ENCODE measurements around the gene FBXL17. TPM values are rescaled to one million over a fixed set of nuclear protein-coding genes. Genes with fewer than 3 reads are reported as not detected.

The FBXL17 gene
- total RNA-seq, 2 experiments from 2014 or later, result 3.1 to 6.6 TPM

DNA sequence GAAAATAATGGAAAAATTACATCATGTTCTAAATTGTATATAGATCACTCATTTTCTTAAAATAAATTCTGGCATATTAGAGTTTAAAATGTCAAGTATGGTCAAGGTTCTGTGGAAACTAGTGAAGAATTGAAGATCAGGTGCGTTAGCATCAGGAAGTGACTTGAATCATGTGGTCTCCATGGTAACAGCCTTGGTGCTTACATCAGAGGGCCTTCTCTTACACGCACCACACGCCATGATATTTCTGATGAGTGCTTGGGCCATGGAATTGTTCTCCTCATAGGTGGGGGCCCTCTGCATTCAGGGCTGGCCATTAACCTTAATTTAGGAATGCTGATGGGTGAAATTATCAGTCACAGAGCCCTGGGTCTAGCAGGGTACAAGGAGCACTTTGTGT lies 423.0 kb downstream of the FBXL17 start:
- DNase-seq (no peak), ATAC-seq (peak; percentile 63)
- Mint-ChIP-seq H3K4me1 (peaks cover 31% of the 10 kb centered on the region), H3K36me3 (ENCODE audit: low read depth) (no peaks in the 10 kb centered on the region), H3K27ac (peak overlapping the region; percentile 73), H3K4me3 (no peak overlapping the region), H3K27me3 (no peaks in the 10 kb centered on the region), H3K9me3 (ENCODE audit: low read depth) (no peaks in the 10 kb centered on the region)
- ChIA-PET POLR2A (no interaction called here), CTCF (interaction anchor here (1.3 kb wide), 1 partner anchor 12 kb away, joined by 3 read pairs; no protein-coding TSS in a partner anchor)
- intact Hi-C loops (cut with DNase I, micrococcal nuclease), result no loop called here

- POLR2A ChIA-PET, result no interaction called here
- Mint-ChIP-seq H3K27me3 (no peaks in the 10 kb centered on the region), H3K27ac (peak overlapping the region; percentile 37), H3K36me3 (ENCODE audit: low read depth) (peaks cover under 1% of the 10 kb centered on the region), H3K4me1 (peaks cover 33% of the 10 kb centered on the region), H3K4me3 (no peak overlapping the region), H3K9me3 (ENCODE audit: low read depth) (no peaks in the 10 kb centered on the region)
- no peak for ATAC-seq
- CTCF ChIA-PET, result interaction anchor here (0.6 to 1.3 kb wide), 2 partner anchors 12 to 456 kb away, joined by 3 read pairs; no protein-coding TSS in a partner anchor
- no peak for DNase-seq
- intact Hi-C loops (cut with DNase I, micrococcal nuclease), result no loop called here
Measured at GRCh38 chr5:107958432-107958831, 423.5 kb downstream of the FBXL17 start.

GRCh38 chr5:107957051-107957450 lies 424.8 kb downstream of the FBXL17 start:
- no peak for ATAC-seq
- intact Hi-C loops (cut with DNase I, micrococcal nuclease), result no loop called here
- peaks cover 34% of the 10 kb centered on the region for H3K4me1 Mint-ChIP-seq
- H3K27ac Mint-ChIP-seq, result no peak overlapping the region
- no peak for DNase-seq
- no peaks in the 10 kb centered on the region for H3K27me3 Mint-ChIP-seq
- ChIA-PET CTCF (no interaction called here), POLR2A (no interaction called here)
- H3K36me3 Mint-ChIP-seq (ENCODE audit: low read depth), result peaks cover 2% of the 10 kb centered on the region
- H3K4me3 Mint-ChIP-seq, result no peak overlapping the region
- H3K9me3 Mint-ChIP-seq (ENCODE audit: low read depth), result no peaks in the 10 kb centered on the region

DNA sequence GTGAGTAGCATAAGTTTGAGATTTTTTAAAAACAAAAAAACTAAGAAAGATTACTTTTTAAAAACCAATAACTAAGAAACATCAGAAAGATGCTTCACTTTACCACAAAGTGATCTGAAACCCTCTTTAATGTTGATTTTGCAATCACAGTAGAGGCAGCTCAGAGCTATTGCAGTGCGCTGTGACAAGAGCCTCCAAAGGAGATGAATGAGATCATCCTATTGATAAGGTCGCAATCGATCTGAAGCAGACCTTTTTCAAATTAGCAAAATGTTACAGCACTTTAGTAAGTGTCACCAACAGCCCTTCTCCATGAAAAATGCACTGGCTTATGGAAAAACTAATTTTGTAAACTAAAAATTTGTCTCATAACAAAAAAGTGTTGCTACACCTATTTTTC lies 426.6 kb downstream of the FBXL17 start:
- Mint-ChIP-seq H3K9me3 (ENCODE audit: low read depth) (no peaks in the 10 kb centered on the region), H3K27ac (no peak overlapping the region), H3K4me3 (no peak overlapping the region), H3K4me1 (peaks cover 38% of the 10 kb centered on the region), H3K27me3 (no peaks in the 10 kb centered on the region), H3K36me3 (ENCODE audit: low read depth) (peaks cover 2% of the 10 kb centered on the region)
- ChIA-PET CTCF (interaction anchor here (0.8 to 1.0 kb wide), 2 partner anchors 15 to 42 kb away, joined by 3 to 4 read pairs; no protein-coding TSS in a partner anchor), POLR2A (no interaction called here)
- ATAC-seq (no peak), DNase-seq (no peak)
- intact Hi-C loops (cut with DNase I, micrococcal nuclease), result no loop called here

DNA sequence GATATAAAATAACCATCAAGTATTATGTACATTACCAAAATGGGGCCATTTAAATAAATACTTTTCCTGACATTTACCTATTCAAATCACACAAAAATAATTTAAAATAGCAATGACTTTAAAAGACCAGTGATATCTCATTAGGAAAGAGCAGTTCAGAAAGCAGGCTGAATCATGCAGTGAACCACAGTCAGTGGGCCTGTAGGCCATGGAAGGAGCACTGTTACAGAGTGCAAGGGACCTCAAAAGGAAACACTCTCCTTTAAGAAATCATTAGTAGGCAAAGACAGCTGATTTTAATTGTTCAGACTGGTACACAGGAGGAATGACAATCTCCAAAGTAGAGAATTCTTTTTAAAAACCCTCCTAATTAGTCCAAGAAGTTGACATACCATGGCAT lies 427.6 kb downstream of the FBXL17 start:
- ChIA-PET CTCF (interaction anchor here (1.0 kb wide), 1 partner anchor 41 kb away, joined by 4 read pairs; no protein-coding TSS in a partner anchor), POLR2A (no interaction called here)
- Mint-ChIP-seq H3K27me3 (no peaks in the 10 kb centered on the region), H3K4me1 (peaks cover 41% of the 10 kb centered on the region), H3K36me3 (ENCODE audit: low read depth) (peaks cover 2% of the 10 kb centered on the region), H3K9me3 (ENCODE audit: low read depth) (no peaks in the 10 kb centered on the region), H3K4me3 (no peak overlapping the region), H3K27ac (no peak overlapping the region)
- ATAC-seq, result no peak
- no peak for DNase-seq
- intact Hi-C loops (cut with DNase I, micrococcal nuclease), result no loop called here

DNA sequence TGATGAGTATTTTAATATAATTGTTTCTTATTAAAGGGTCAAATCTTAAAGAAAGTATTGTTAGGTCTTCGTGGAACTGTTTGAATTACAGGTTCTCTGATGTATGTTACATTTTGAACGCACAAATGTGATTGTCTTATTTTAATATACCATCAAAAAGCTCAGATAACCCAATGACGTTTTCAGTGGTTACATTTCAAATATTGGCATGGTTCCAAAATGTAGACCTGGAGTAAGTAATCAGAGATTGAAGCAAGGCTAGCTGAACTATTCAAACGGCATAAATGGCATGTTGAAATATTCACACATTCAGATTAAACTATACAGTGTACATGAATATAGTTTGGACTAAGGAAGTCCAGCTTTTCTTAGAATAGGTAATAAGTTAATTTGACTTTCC lies 429.4 kb downstream of the FBXL17 start:
- no peak for ATAC-seq

DNA sequence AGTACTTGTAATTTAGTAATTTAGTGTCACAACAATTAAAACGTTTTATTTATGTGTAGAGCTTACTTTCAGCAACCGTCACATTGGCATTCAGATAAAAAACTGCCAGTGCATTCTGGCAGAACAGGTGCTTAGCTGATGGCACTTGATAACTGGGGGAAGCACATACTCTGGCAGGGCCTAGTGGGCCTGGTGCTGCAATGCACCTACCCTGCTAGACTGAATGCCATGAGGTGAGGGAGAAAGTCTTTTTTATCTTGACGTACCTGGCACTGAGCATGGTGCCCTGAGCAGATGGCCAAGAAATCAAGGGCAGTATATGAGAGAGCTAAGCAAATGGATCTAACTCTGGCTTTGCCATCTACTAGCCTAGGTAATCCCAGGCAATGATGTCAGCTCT lies 430.6 kb downstream of the FBXL17 start:
- Mint-ChIP-seq H3K27me3 (no peaks in the 10 kb centered on the region), H3K27ac (no peak overlapping the region), H3K4me3 (no peak overlapping the region), H3K36me3 (ENCODE audit: low read depth) (peaks cover 2% of the 10 kb centered on the region), H3K9me3 (ENCODE audit: low read depth) (no peaks in the 10 kb centered on the region), H3K4me1 (peaks cover 28% of the 10 kb centered on the region)
- ATAC-seq, result no peak
- intact Hi-C loops (cut with DNase I, micrococcal nuclease), result no loop called here
- ChIA-PET POLR2A (no interaction called here), CTCF (interaction anchor here (0.7 kb wide), 1 partner anchor 130 kb away, joined by 3 read pairs; no protein-coding TSS in a partner anchor)
- DNase-seq, result no peak

More for the DNA sequence above, 429.4 kb downstream of the FBXL17 start:
- Mint-ChIP-seq H3K36me3 (ENCODE audit: low read depth) (peaks cover 2% of the 10 kb centered on the region), H3K9me3 (ENCODE audit: low read depth) (no peaks in the 10 kb centered on the region), H3K27ac (no peak overlapping the region), H3K4me1 (peaks cover 34% of the 10 kb centered on the region), H3K27me3 (no peaks in the 10 kb centered on the region), H3K4me3 (no peak overlapping the region)
- ChIA-PET CTCF (interaction anchor here (0.5 to 1.4 kb wide), 2 partner anchors 12 to 176 kb away, joined by 3 read pairs; no protein-coding TSS in a partner anchor), POLR2A (no interaction called here)
- DNase-seq, result no peak
- intact Hi-C loops (cut with DNase I, micrococcal nuclease), result no loop called here

DNA sequence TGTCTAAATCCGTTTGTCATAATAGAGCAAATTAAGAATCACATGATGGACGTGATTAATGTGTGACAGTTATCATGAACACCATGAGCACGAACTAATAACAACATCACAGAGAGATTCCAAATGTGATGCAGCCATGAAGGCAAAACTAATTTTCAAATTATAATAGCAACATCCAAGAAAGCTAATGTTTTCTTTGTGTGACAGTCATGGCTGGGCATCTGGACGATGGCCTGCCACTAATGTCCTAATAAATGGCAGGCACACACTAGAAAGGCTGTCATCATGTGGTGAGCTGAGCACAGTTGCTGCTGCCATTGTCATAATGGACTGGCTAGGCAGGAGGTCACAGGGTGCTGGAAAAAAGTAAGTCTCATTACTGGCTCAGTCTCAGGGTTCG lies 431.1 kb downstream of the FBXL17 start:
- Mint-ChIP-seq H3K27me3 (no peaks in the 10 kb centered on the region), H3K4me1 (peaks cover 25% of the 10 kb centered on the region), H3K9me3 (ENCODE audit: low read depth) (no peaks in the 10 kb centered on the region), H3K4me3 (no peak overlapping the region), H3K27ac (no peak overlapping the region), H3K36me3 (ENCODE audit: low read depth) (peaks cover 2% of the 10 kb centered on the region)
- ChIA-PET CTCF (interaction anchor here (0.7 kb wide), 1 partner anchor 129 kb away, joined by 3 read pairs; no protein-coding TSS in a partner anchor), POLR2A (no interaction called here)
- ATAC-seq (no peak), DNase-seq (no peak)
- intact Hi-C loops (cut with DNase I, micrococcal nuclease), result no loop called here

GRCh38 chr5:107949688-107950341 lies 432.1 kb downstream of the FBXL17 start:
- H3K9me3 Mint-ChIP-seq (ENCODE audit: low read depth), result no peaks in the 10 kb centered on the region
- peaks cover 6% of the 10 kb centered on the region for H3K36me3 Mint-ChIP-seq (ENCODE audit: low read depth)
- H3K4me3 Mint-ChIP-seq, result no peak overlapping the region
- H3K27me3 Mint-ChIP-seq, result no peaks in the 10 kb centered on the region
- H3K4me1 Mint-ChIP-seq, result peaks cover 21% of the 10 kb centered on the region
- ChIA-PET CTCF (no interaction called here), POLR2A (no interaction called here)
- intact Hi-C loops (cut with DNase I, micrococcal nuclease), result no loop called here
- DNase-seq, result no peak
- peak overlapping the region; percentile 66 for H3K27ac Mint-ChIP-seq
- no peak for ATAC-seq

- POLR2A ChIA-PET, result no interaction called here
- no peaks in the 10 kb centered on the region for H3K27me3 Mint-ChIP-seq
- no peak overlapping the region for H3K27ac Mint-ChIP-seq
- peaks cover 5% of the 10 kb centered on the region for H3K36me3 Mint-ChIP-seq (ENCODE audit: low read depth)
- no peaks in the 10 kb centered on the region for H3K9me3 Mint-ChIP-seq (ENCODE audit: low read depth)
- H3K4me3 Mint-ChIP-seq, result no peak overlapping the region
- peaks cover 19% of the 10 kb centered on the region for H3K4me1 Mint-ChIP-seq
- ATAC-seq (no peak), DNase-seq (no peak)
- intact Hi-C loops (cut with DNase I, micrococcal nuclease), result no loop called here
- CTCF ChIA-PET, result no interaction called here
Measured at GRCh38 chr5:107948377-107948776, 433.5 kb downstream of the FBXL17 start.

- ChIA-PET CTCF (no interaction called here), POLR2A (no interaction called here)
- Mint-ChIP-seq H3K36me3 (ENCODE audit: low read depth) (peaks cover 4% of the 10 kb centered on the region), H3K27ac (no peak overlapping the region), H3K27me3 (no peaks in the 10 kb centered on the region), H3K4me3 (no peak overlapping the region), H3K4me1 (peaks cover 10% of the 10 kb centered on the region), H3K9me3 (ENCODE audit: low read depth) (no peaks in the 10 kb centered on the region)
- ATAC-seq (no peak), DNase-seq (no peak)
- intact Hi-C loops (cut with DNase I, micrococcal nuclease), result no loop called here
Measured at GRCh38 chr5:107945061-107945460, 436.8 kb downstream of the FBXL17 start.

- Mint-ChIP-seq H3K27ac (no peak overlapping the region), H3K4me3 (no peak overlapping the region), H3K27me3 (no peaks in the 10 kb centered on the region), H3K9me3 (ENCODE audit: low read depth) (no peaks in the 10 kb centered on the region), H3K4me1 (no peaks in the 10 kb centered on the region), H3K36me3 (ENCODE audit: low read depth) (peaks cover 4% of the 10 kb centered on the region)
- ChIA-PET CTCF (no interaction called here), POLR2A (no interaction called here)
- intact Hi-C loops (cut with DNase I, micrococcal nuclease), result no loop called here
- DNase-seq (no peak), ATAC-seq (no peak)
Measured at GRCh38 chr5:107943923-107944322, 438.0 kb downstream of the FBXL17 start.
